OCI-LY1 (cell line): ENCODE results near the gene LRRC41.

Experiments used
- EZH2 ChIP-seq: fragments of 200-600 bp; sonication (generic), shearing (Covaris generic); IDR thresholded peaks from 2 replicates; pipeline ENCODE4 v1.8.0; 2017; ENCODE audit warnings: borderline replicate concordance, mixed run types, mild to moderate bottlenecking, antibody characterized with exemption, low read length, moderate library complexity, mixed read lengths
- TF ChIP-seq, protein P1 (sequence below): fragments of 200-600 bp; sonication (generic), shearing (Covaris generic); IDR thresholded peaks from 2 replicates; pipeline ENCODE4 v1.5.1; 2017; ENCODE audit warnings: mild to moderate bottlenecking, antibody characterized with exemption, low read length, moderate library complexity, mixed read lengths

DNA sequence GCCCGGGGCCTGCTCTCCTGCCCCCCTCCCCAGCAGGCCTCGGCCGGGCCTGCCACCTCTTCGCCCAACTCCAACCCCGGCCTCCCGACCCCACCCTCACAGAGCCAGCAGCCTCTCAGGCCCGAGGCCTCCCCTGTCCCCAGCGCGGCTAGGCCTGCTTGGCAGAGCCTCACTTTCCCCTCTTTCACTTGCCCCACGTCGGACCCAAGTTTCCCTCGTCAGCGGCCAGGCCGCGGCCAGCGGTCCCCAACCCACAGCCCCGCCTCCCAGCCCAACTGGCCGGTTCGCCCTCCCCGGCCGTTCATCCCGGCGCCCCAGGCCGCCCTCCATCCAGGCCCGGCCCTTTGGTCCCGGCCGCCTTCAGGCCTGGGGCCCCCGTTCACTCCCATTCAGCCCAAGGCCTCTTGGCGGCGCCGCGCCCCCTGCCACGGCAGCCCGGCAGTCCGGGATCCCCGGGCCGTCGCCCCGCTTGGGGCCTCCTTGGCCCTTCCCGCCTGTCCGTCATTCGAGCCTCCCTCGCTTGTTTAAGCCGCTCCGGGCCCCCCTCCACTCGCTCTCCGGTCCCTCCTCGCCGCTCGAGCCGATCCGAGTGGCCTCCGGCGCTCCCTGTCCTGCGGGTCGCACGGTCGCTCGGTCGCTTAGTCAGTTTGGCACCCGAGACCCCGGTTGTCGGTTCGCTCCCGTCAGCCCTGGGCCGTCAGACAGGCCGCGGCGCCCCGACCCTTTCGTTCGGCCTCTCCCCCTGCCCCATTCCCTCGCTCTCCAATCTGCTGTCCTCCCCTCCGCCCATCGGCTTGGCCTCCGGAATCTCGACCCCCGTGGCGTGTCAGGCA, 1.4 kb downstream of the LRRC41 start:
- TF ChIP-seq, protein P1, sequence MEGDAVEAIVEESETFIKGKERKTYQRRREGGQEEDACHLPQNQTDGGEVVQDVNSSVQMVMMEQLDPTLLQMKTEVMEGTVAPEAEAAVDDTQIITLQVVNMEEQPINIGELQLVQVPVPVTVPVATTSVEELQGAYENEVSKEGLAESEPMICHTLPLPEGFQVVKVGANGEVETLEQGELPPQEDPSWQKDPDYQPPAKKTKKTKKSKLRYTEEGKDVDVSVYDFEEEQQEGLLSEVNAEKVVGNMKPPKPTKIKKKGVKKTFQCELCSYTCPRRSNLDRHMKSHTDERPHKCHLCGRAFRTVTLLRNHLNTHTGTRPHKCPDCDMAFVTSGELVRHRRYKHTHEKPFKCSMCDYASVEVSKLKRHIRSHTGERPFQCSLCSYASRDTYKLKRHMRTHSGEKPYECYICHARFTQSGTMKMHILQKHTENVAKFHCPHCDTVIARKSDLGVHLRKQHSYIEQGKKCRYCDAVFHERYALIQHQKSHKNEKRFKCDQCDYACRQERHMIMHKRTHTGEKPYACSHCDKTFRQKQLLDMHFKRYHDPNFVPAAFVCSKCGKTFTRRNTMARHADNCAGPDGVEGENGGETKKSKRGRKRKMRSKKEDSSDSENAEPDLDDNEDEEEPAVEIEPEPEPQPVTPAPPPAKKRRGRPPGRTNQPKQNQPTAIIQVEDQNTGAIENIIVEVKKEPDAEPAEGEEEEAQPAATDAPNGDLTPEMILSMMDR, result peak; percentile 44
- no peak for TF ChIP-seq EZH2
